ENCODE data around the gene ANLN. TPM values are rescaled to one million over a fixed set of nuclear protein-coding genes. Genes with fewer than 3 reads are reported as not detected.
A peak's percentile ranks its signal among the peaks of the same experiment; 100 is the strongest.

ANLN gene
- total RNA-seq: 14.3 and 15.4 TPM in 2 replicates

DNA sequence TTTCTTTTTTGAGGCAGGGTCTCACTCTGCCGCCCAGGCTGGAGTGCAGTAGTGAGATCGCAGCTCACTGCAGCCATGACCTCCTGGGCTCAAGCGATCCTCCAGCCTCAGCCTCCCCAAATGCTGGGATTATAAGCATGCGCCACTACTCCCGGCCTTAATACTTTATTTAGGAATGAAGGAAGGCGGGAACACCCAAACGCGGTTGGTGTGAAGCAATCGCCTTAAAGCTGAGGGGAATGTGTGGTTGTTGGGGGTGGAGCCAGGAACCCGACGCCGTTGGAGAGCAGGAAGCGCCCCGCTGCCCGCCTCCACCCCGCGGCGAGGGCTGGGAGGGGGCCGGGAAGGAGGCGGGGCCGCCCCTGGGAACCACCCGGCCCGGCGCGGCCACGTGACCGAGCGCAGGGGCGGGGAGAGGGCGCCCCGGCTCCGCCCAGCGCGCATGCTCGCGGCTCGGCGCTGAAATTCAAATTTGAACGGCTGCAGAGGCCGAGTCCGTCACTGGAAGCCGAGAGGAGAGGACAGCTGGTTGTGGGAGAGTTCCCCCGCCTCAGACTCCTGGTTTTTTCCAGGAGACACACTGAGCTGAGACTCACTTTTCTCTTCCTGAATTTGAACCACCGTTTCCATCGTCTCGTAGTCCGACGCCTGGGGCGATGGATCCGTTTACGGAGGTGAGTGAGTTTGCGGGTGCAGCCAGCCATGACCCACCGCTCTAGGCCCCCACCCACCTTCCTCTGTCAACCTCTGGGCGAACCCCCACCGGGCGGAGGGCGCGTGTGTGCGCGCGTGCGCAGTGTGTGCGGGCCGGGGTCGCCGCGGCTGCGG lies at the start of gene ANLN:
TSS of gene ANLN (plus strand) at position 492 of the 828 bp plus-strand sequence. CDS start at position 657, 165 bp downstream.
- Histone ChIP-seq H3K36me3 (ENCODE audit: control insufficient read depth, insufficient read depth, low read length) (no peaks in the 10 kb centered on the region), H3K27me3 (ENCODE audit: control insufficient read depth, insufficient read depth, low read length) (no peaks in the 10 kb centered on the region), H3K4me3 (ENCODE audit: low read depth, low read length) (peak within 1 kb of the TSS; percentile 94)
- TF ChIP-seq CTCF (IDR thresholded peaks at IDR 0.05; ENCODE audit: insufficient read depth, low read length, poor library complexity, severe bottlenecking): no peak
- peak; percentile 69 for DNase-seq (ENCODE audit: low read depth)

- no peak for TF ChIP-seq CTCF (IDR thresholded peaks at IDR 0.05; ENCODE audit: insufficient read depth, low read length, poor library complexity, severe bottlenecking)
Observed at GRCh38 chr7:36343548-36343947, 46.1 kb upstream of the ANLN start.

GRCh38 chr7:36344622-36345021 lies 45.0 kb upstream of the ANLN start:
- no peaks in the 10 kb centered on the region for H3K36me3 ChIP-seq (ENCODE audit: control insufficient read depth, insufficient read depth, low read length)
- H3K4me3 ChIP-seq (ENCODE audit: low read depth, low read length): no peak overlapping the region
- no peak for DNase-seq (ENCODE audit: low read depth)
- no peaks in the 10 kb centered on the region for H3K27me3 ChIP-seq (ENCODE audit: control insufficient read depth, insufficient read depth, low read length)
- no peak for TF ChIP-seq CTCF (IDR thresholded peaks at IDR 0.05; ENCODE audit: insufficient read depth, low read length, poor library complexity, severe bottlenecking)

More at GRCh38 chr7:36343548-36343947, 46.1 kb upstream of the ANLN start:
- Histone ChIP-seq H3K36me3 (ENCODE audit: control insufficient read depth, insufficient read depth, low read length) (no peaks in the 10 kb centered on the region), H3K4me3 (ENCODE audit: low read depth, low read length) (no peak overlapping the region), H3K27me3 (ENCODE audit: control insufficient read depth, insufficient read depth, low read length) (no peaks in the 10 kb centered on the region)
- no peak for DNase-seq (ENCODE audit: low read depth)

- no peak for DNase-seq (ENCODE audit: low read depth)
- no peaks in the 10 kb centered on the region for H3K36me3 ChIP-seq (ENCODE audit: control insufficient read depth, insufficient read depth, low read length)
- H3K4me3 ChIP-seq (ENCODE audit: low read depth, low read length): no peak overlapping the region
- no peaks in the 10 kb centered on the region for H3K27me3 ChIP-seq (ENCODE audit: control insufficient read depth, insufficient read depth, low read length)
- no peak for TF ChIP-seq CTCF (IDR thresholded peaks at IDR 0.05; ENCODE audit: insufficient read depth, low read length, poor library complexity, severe bottlenecking)
Observed at GRCh38 chr7:36346260-36346831, 43.3 kb upstream of the ANLN start.

GRCh38 chr7:36348256-36348655 lies 41.4 kb upstream of the ANLN start:
- Histone ChIP-seq H3K36me3 (ENCODE audit: control insufficient read depth, insufficient read depth, low read length) (no peaks in the 10 kb centered on the region), H3K4me3 (ENCODE audit: low read depth, low read length) (no peak overlapping the region), H3K27me3 (ENCODE audit: control insufficient read depth, insufficient read depth, low read length) (no peaks in the 10 kb centered on the region)
- no peak for DNase-seq (ENCODE audit: low read depth)
- no peak for TF ChIP-seq CTCF (IDR thresholded peaks at IDR 0.05; ENCODE audit: insufficient read depth, low read length, poor library complexity, severe bottlenecking)
